GM18499 (cell line): Measurements from ENCODE around the gene MOB1A.
"Not testable (repeated sequence)": the region's sequence is repeated elsewhere in the genome, so short reads cannot be mapped to it uniquely, and the experiment has no call there.

ENCODE experiments used
- ATAC-seq: cut with Tn5 transposase; IDR thresholded peaks from one replicate; pipeline ENCODE4 v1.9.1; 2021; ENCODE audit warnings: moderate number of reproducible peaks; ENCODE audit not compliant: insufficient read depth, unreplicated experiment

The MOB1A gene

GRCh38 chr2:74149570-74150319, 28.9 kb downstream of the MOB1A start:
- no peak for ATAC-seq

- ATAC-seq, result no peak
These were observed 29.5 kb downstream of the MOB1A start for GRCh38 chr2:74149247-74149525.

GRCh38 chr2:74148457-74149246, 30.0 kb downstream of the MOB1A start:
- ATAC-seq, result no peak

GRCh38 chr2:74147727-74148456, 30.8 kb downstream of the MOB1A start, which contains the start of gene BOLA3:
BOLA3 (minus strand) TSS chr2:74147912; CDS start chr2:74147874, 38 bp downstream.
- peak; percentile 45 for ATAC-seq

- peak; percentile 15 for ATAC-seq
These were observed 31.6 kb downstream of the MOB1A start for GRCh38 chr2:74146929-74147726.

GRCh38 chr2:74142340-74142739, 36.3 kb downstream of the MOB1A start:
- ATAC-seq, result no peak

- ATAC-seq, result no peak
These were observed 39.9 kb downstream of the MOB1A start for GRCh38 chr2:74138600-74139323.

GRCh38 chr2:74137651-74138599, 40.8 kb downstream of the MOB1A start:
- ATAC-seq, result no peak

- ATAC-seq, result no peak
These were observed 46.8 kb downstream of the MOB1A start for GRCh38 chr2:74131901-74132300.

GRCh38 chr2:74130211-74130995, 48.3 kb downstream of the MOB1A start:
- no peak for ATAC-seq

- ATAC-seq, result no peak
These were observed 50.5 kb downstream of the MOB1A start for GRCh38 chr2:74128206-74128605.

- not testable (repeated sequence) for ATAC-seq
These were observed 54.7 kb downstream of the MOB1A start for GRCh38 chr2:74123955-74124354.

GRCh38 chr2:74121846-74122245, 56.8 kb downstream of the MOB1A start:
- ATAC-seq, result not testable (repeated sequence)

GRCh38 chr2:74119912-74120825, 58.5 kb downstream of the MOB1A start:
- peak; percentile 85 for ATAC-seq

- no peak for ATAC-seq
These were observed 59.3 kb downstream of the MOB1A start for GRCh38 chr2:74119339-74119738.

GRCh38 chr2:74111380-74111779, 67.3 kb downstream of the MOB1A start:
- ATAC-seq, result no peak

- no peak for ATAC-seq
These were observed 68.1 kb downstream of the MOB1A start for GRCh38 chr2:74110537-74110936.
